Panc1 (cell line): ENCODE measurements around the gene SHROOM3. TPM values are rescaled to one million over a fixed set of nuclear protein-coding genes. Genes with fewer than 3 reads are reported as not detected.

Experiments used
- ATAC-seq: fragments of 200-7000 bp; cut with Tn5 transposase; 2 replicates; pipeline ENCODE4 v1.9.1; 2020; ENCODE audit warnings: mild to moderate bottlenecking, moderate library complexity
- BruUV-seq: library from RNA; stranded (reverse); fragments of 400-500 nt; replicated peaks from 2 replicates; lab custom pipeline; 2021; lab: Mats Ljungman, UMichigan
- CTCF ChIA-PET: fragments of 300-600 bp; sonication (Branson Sonifier 250); formaldehyde crosslinking; loops from one replicate; lab custom pipeline; 2022; ENCODE audit warnings: antibody characterized with exemption; lab: Charles Lee
- POLR2A ChIA-PET: fragments of 300-600 bp; sonication (Branson Sonifier 250); formaldehyde crosslinking; loops from one replicate; lab custom pipeline; 2022; ENCODE audit warnings: antibody characterized with exemption; lab: Charles Lee
- DNase-seq: peaks from one replicate; pipeline ENCODE4 v3.0.0-alpha.2; 2010; ENCODE audit warnings: low read depth, low spot score
- H3K27ac ChIP-seq: 2 replicates; pipeline ENCODE4 v1.5.1; 2011; ENCODE audit warnings: mild to moderate bottlenecking, low read length, inconsistent platforms
- H3K27me3 ChIP-seq: fragments of 200-500 bp; sonication (Bioruptor generic); 2 replicates; pipeline ENCODE4 v1.6.0; 2014; ENCODE audit warnings: low read length, inconsistent platforms; ENCODE audit not compliant: control insufficient read depth, insufficient read depth
- H3K36me3 ChIP-seq: fragments of 200-500 bp; sonication (Bioruptor generic); 2 replicates; pipeline ENCODE4 v1.5.1; 2014; ENCODE audit warnings: inconsistent platforms, mild to moderate bottlenecking, low read length, moderate library complexity; ENCODE audit not compliant: control insufficient read depth, insufficient read depth
- H3K4me1 ChIP-seq: 2 replicates; pipeline ENCODE4 v1.5.1; 2011; ENCODE audit warnings: inconsistent platforms, mild to moderate bottlenecking, low read length, moderate library complexity; ENCODE audit not compliant: control insufficient read depth, insufficient read depth
- H3K4me3 ChIP-seq, 2 experiments: 2 replicates each; pipeline ENCODE4 v1.5.1; 2011 to 2012; ENCODE audit warnings: low read depth in 2 of 2, low read length in 2 of 2, mild to moderate bottlenecking in 2 of 2, inconsistent platforms in 1 of 2, moderate library complexity in 1 of 2
- H3K9me3 ChIP-seq: fragments of 200-500 bp; sonication (Bioruptor generic); 2 replicates; pipeline ENCODE4 v1.5.1; 2014; ENCODE audit warnings: low read depth, mild to moderate bottlenecking, inconsistent platforms, low read length, moderate library complexity; ENCODE audit not compliant: control insufficient read depth, insufficient read depth
- CTCF ChIP-seq: fragments of 450-650 bp; IDR thresholded peaks from 2 replicates; pipeline ENCODE4 v1.5.1; 2017; ENCODE audit warnings: mild to moderate bottlenecking
- POLR2AphosphoS5 ChIP-seq: IDR thresholded peaks from 2 replicates; pipeline ENCODE4 v1.6.1; 2012; ENCODE audit warnings: mild to moderate bottlenecking, low read depth, low read length, moderate library complexity
- REST ChIP-seq, 2 experiments: IDR thresholded peaks; 2 replicates each; pipeline ENCODE4 v1.6.1; 2011 to 2012; ENCODE audit warnings: low read depth in 2 of 2, control low read depth in 1 of 2, low read length in 1 of 2, mild to moderate bottlenecking in 1 of 2, moderate library complexity in 1 of 2; ENCODE audit not compliant: insufficient read depth in 1 of 2
- SIN3A ChIP-seq: IDR thresholded peaks from 2 replicates; pipeline ENCODE4 v1.6.1; 2012; ENCODE audit warnings: low read depth, mild to moderate bottlenecking, low read length, moderate library complexity, borderline replicate concordance; ENCODE audit not compliant: insufficient read depth
- TCF7L2 ChIP-seq: IDR thresholded peaks from 2 replicates; pipeline ENCODE4 v1.6.1; 2011; ENCODE audit warnings: mild to moderate bottlenecking, low read depth, low read length, inconsistent platforms
- in situ Hi-C: cut with HindIII; loops from 2 replicates; pipeline ENCODE4 v1.10.0; 2016; ENCODE audit warnings: low sequenced_read_pairs, low pct_unique_long_range_greater_than_20kb
- intact Hi-C: fragments of 100-400 bp; cut with micrococcal nuclease; formaldehyde crosslinking; loops from one replicate; pipeline ENCODE4 v1.10.0; 2022; ENCODE audit not compliant: unreplicated experiment
- total RNA-seq: library from RNA; stranded (reverse); gene quantifications from one replicate; pipeline ENCODE4 v1.2.1, GENCODE V29; 2021; ENCODE audit not compliant: unreplicated experiment

SHROOM3 gene
- total RNA-seq, 1 experiment from 2014 or later, result 7.2 TPM

GRCh38 chr4:76641351-76641750 lies 206.3 kb downstream of the SHROOM3 start:
- no peak for DNase-seq
- no TSS peak for BruUV-seq
- CTCF ChIA-PET, result no interaction called here
- no peak overlapping the region for H3K27ac ChIP-seq
- no peaks in the 10 kb centered on the region for H3K9me3 ChIP-seq
- POLR2A ChIA-PET, result no interaction called here
- no peak for ATAC-seq
- H3K4me1 ChIP-seq, result no peaks in the 10 kb centered on the region; the same call in 1 of the 2 replicates
- intact Hi-C loops (no loop called here), in situ Hi-C loops (no loop called here)
- no peak overlapping the region for H3K4me3 ChIP-seq
- H3K36me3 ChIP-seq, result no peaks in the 10 kb centered on the region
- H3K27me3 ChIP-seq, result no peaks in the 10 kb centered on the region
- no peak for TF ChIP-seq TCF7L2
- no peak for TF ChIP-seq POLR2AphosphoS5
- no peak for TF ChIP-seq SIN3A
- TF ChIP-seq CTCF, result no peak
- TF ChIP-seq REST (IDR thresholded peaks at IDR 0.05; ENCODE audit: insufficient read depth in 1 of 2, low read depth in 2 of 2, low read length in 1 of 2), result no peak

GRCh38 chr4:76641758-76642157 lies 206.7 kb downstream of the SHROOM3 start:
- DNase-seq (no peak), ATAC-seq (no peak)
- intact Hi-C loops (no loop called here), in situ Hi-C loops (no loop called here)
- TF ChIP-seq POLR2AphosphoS5 (no peak), CTCF (no peak), TCF7L2 (no peak), SIN3A (no peak), REST (IDR thresholded peaks at IDR 0.05; ENCODE audit: insufficient read depth in 1 of 2, low read depth in 2 of 2, low read length in 1 of 2) (no peak)
- H3K27me3 ChIP-seq, result no peaks in the 10 kb centered on the region
- POLR2A ChIA-PET, result no interaction called here
- no TSS peak for BruUV-seq
- no peak overlapping the region for H3K4me3 ChIP-seq
- CTCF ChIA-PET, result no interaction called here
- H3K9me3 ChIP-seq, result no peaks in the 10 kb centered on the region
- no peak overlapping the region for H3K27ac ChIP-seq
- no peaks in the 10 kb centered on the region for H3K36me3 ChIP-seq
- no peaks in the 10 kb centered on the region; the same call in 1 of the 2 replicates for H3K4me1 ChIP-seq
